ENCODE measurements around the gene PPIP5K2. TPM values are rescaled to one million over a fixed set of nuclear protein-coding genes. Genes with fewer than 3 reads are reported as not detected.

PPIP5K2 gene
- total and polyA plus RNA-seq, 2 of the 8 experiments (the other 6 are each of a cell fraction or from before 2014, with no cell fraction given), result 14.8 to 46.6 TPM

GRCh38 chr5:103232393-103232999, 112.4 kb downstream of the PPIP5K2 start (continued):
- TF ChIP-seq EGR1 (IDR thresholded peaks at IDR 0.05; ENCODE audit: borderline replicate concordance, low read depth, low read length), result no peak
- TF ChIP-seq SIN3A (conservative IDR thresholded peaks at IDR 0.05 in 1 of 2, IDR thresholded peaks at IDR 0.05 in 1 of 2; ENCODE audit: low read depth in 1 of 2, low read length in 2 of 2), result no peak
- no peak for TF ChIP-seq RNF2 (IDR thresholded peaks at IDR 0.05; ENCODE audit: borderline replicate concordance, low read depth, low read length, missing control alignments, poor library complexity, severe bottlenecking)
- no peak for TF ChIP-seq BCL11A (IDR thresholded peaks at IDR 0.05; ENCODE audit: low read depth in 2 of 2, low read length in 2 of 2)
- no peak for TF ChIP-seq E2F6 (IDR thresholded peaks at IDR 0.05)
- no peak for TF ChIP-seq EZH2 (IDR thresholded peaks at IDR 0.05; ENCODE audit: low read depth, low read length, severe bottlenecking)
- TF ChIP-seq SIX5 (IDR thresholded peaks at IDR 0.05; ENCODE audit: low read depth, low read length), result no peak

Data from H1 (cell line).